Measurements from ENCODE around the gene CILP. TPM values are rescaled to one million over a fixed set of nuclear protein-coding genes. Genes with fewer than 3 reads are reported as not detected.
"Not testable (repeated sequence)": the region's sequence is repeated elsewhere in the genome, so short reads cannot be mapped to it uniquely, and the experiment has no call there.

Gene CILP
- total RNA-seq, 2 experiments from 2014 or later = not detected

GRCh38 chr15:65204236-65204930 is 6.9 kb downstream of the CILP start:
- no peak overlapping the region for H3K27ac Mint-ChIP-seq
- H3K4me1 Mint-ChIP-seq (ENCODE audit: low read depth) = no peaks in the 10 kb centered on the region
- no peaks in the 10 kb centered on the region for H3K9me3 Mint-ChIP-seq
- DNase-seq = no peak
- H3K36me3 Mint-ChIP-seq (ENCODE audit: low read depth) = no peaks in the 10 kb centered on the region
- intact Hi-C loops (cut with micrococcal nuclease) = no loop called here
- CTCF ChIA-PET = no interaction called here
- H3K4me3 Mint-ChIP-seq = no peak overlapping the region
- no peaks in the 10 kb centered on the region for H3K27me3 Mint-ChIP-seq (ENCODE audit: low read depth)

GRCh38 chr15:65201918-65202317 is 9.4 kb downstream of the CILP start:
- H3K4me1 Mint-ChIP-seq (ENCODE audit: low read depth) = no peaks in the 10 kb centered on the region
- H3K9me3 Mint-ChIP-seq = no peaks in the 10 kb centered on the region
- DNase-seq = no peak
- no peaks in the 10 kb centered on the region for H3K27me3 Mint-ChIP-seq (ENCODE audit: low read depth)
- no peak overlapping the region for H3K27ac Mint-ChIP-seq
- CTCF ChIA-PET = interaction anchor here (0.6 kb wide), 1 partner anchor 145 kb away, joined by 5 read pairs; no protein-coding TSS in a partner anchor
- no peaks in the 10 kb centered on the region for H3K36me3 Mint-ChIP-seq (ENCODE audit: low read depth)
- no peak overlapping the region for H3K4me3 Mint-ChIP-seq
- intact Hi-C loops (cut with micrococcal nuclease) = no loop called here

GRCh38 chr15:65198571-65198970 is 12.7 kb downstream of the CILP start:
- H3K27ac Mint-ChIP-seq = no peak overlapping the region
- no peaks in the 10 kb centered on the region for H3K27me3 Mint-ChIP-seq (ENCODE audit: low read depth)
- intact Hi-C loops (cut with micrococcal nuclease) = no loop called here
- H3K9me3 Mint-ChIP-seq = no peaks in the 10 kb centered on the region
- no peak for DNase-seq
- CTCF ChIA-PET = no interaction called here
- no peaks in the 10 kb centered on the region for H3K4me1 Mint-ChIP-seq (ENCODE audit: low read depth)
- H3K4me3 Mint-ChIP-seq = no peak overlapping the region
- no peaks in the 10 kb centered on the region for H3K36me3 Mint-ChIP-seq (ENCODE audit: low read depth)

- Mint-ChIP-seq H3K4me3 (no peak overlapping the region), H3K27ac (no peak overlapping the region), H3K27me3 (ENCODE audit: low read depth) (no peaks in the 10 kb centered on the region), H3K4me1 (ENCODE audit: low read depth) (no peaks in the 10 kb centered on the region), H3K9me3 (no peaks in the 10 kb centered on the region), H3K36me3 (ENCODE audit: low read depth) (no peaks in the 10 kb centered on the region)
- intact Hi-C loops (cut with micrococcal nuclease) = no loop called here
- DNase-seq = no peak
- CTCF ChIA-PET = interaction anchor here (0.6 to 0.9 kb wide), 2 partner anchors 10 to 11 kb away, joined by 3 read pairs; no protein-coding TSS in a partner anchor
Observed at GRCh38 chr15:65197337-65197645, 14.0 kb downstream of the CILP start.

GRCh38 chr15:65196637-65197336 is 14.5 kb downstream of the CILP start:
- Mint-ChIP-seq H3K4me3 (no peak overlapping the region), H3K4me1 (ENCODE audit: low read depth) (no peaks in the 10 kb centered on the region), H3K27me3 (ENCODE audit: low read depth) (no peaks in the 10 kb centered on the region), H3K9me3 (no peaks in the 10 kb centered on the region), H3K36me3 (ENCODE audit: low read depth) (no peaks in the 10 kb centered on the region), H3K27ac (no peak overlapping the region)
- intact Hi-C loops (cut with micrococcal nuclease) = no loop called here
- no peak for DNase-seq
- CTCF ChIA-PET = interaction anchor here (0.6 to 0.9 kb wide), 2 partner anchors 10 to 11 kb away, joined by 3 read pairs; no protein-coding TSS in a partner anchor

GRCh38 chr15:65195548-65195923 is 15.7 kb downstream of the CILP start:
- H3K27me3 Mint-ChIP-seq (ENCODE audit: low read depth) = no peaks in the 10 kb centered on the region
- H3K27ac Mint-ChIP-seq = no peak overlapping the region
- no peaks in the 10 kb centered on the region for H3K9me3 Mint-ChIP-seq
- H3K4me3 Mint-ChIP-seq = no peak overlapping the region
- no peak for DNase-seq
- H3K36me3 Mint-ChIP-seq (ENCODE audit: low read depth) = no peaks in the 10 kb centered on the region
- CTCF ChIA-PET = no interaction called here
- H3K4me1 Mint-ChIP-seq (ENCODE audit: low read depth) = no peaks in the 10 kb centered on the region
- intact Hi-C loops (cut with micrococcal nuclease) = no loop called here

- intact Hi-C loops (cut with micrococcal nuclease) = no loop called here
- no peak for DNase-seq
- no peaks in the 10 kb centered on the region for H3K9me3 Mint-ChIP-seq
- H3K27ac Mint-ChIP-seq = no peak overlapping the region
- peaks cover 2% of the 10 kb centered on the region for H3K4me1 Mint-ChIP-seq (ENCODE audit: low read depth)
- H3K27me3 Mint-ChIP-seq (ENCODE audit: low read depth) = no peaks in the 10 kb centered on the region
- no peak overlapping the region for H3K4me3 Mint-ChIP-seq
- H3K36me3 Mint-ChIP-seq (ENCODE audit: low read depth) = no peaks in the 10 kb centered on the region
- CTCF ChIA-PET = interaction anchor here (0.9 kb wide), 1 partner anchor 87 kb away, joined by 3 read pairs; no protein-coding TSS in a partner anchor
Observed at GRCh38 chr15:65194826-65195547, 16.3 kb downstream of the CILP start.

GRCh38 chr15:65192016-65192415 is 19.3 kb downstream of the CILP start:
- CTCF ChIA-PET = no interaction called here
- no peak overlapping the region for H3K27ac Mint-ChIP-seq
- no peak for DNase-seq

GRCh38 chr15:65189102-65189740 is 22.1 kb downstream of the CILP start:
- peak; percentile 50 for DNase-seq
- Mint-ChIP-seq H3K36me3 (ENCODE audit: low read depth) (no peaks in the 10 kb centered on the region), H3K9me3 (no peaks in the 10 kb centered on the region), H3K27me3 (ENCODE audit: low read depth) (no peaks in the 10 kb centered on the region), H3K4me3 (no peak overlapping the region), H3K27ac (no peak overlapping the region), H3K4me1 (ENCODE audit: low read depth) (peaks cover 7% of the 10 kb centered on the region)
- CTCF ChIA-PET = interaction anchor here (1.3 to 1.7 kb wide), 2 partner anchors 109 to 131 kb away, joined by 4 read pairs; no protein-coding TSS in a partner anchor
- intact Hi-C loops (cut with micrococcal nuclease) = loop anchor here (1.0 kb wide), 3 partner anchors 82 to 196 kb away; no protein-coding TSS in a partner anchor

More at GRCh38 chr15:65192016-65192415, 19.3 kb downstream of the CILP start:
- intact Hi-C loops (cut with micrococcal nuclease) = no loop called here
- Mint-ChIP-seq H3K4me1 (ENCODE audit: low read depth) (peaks cover 2% of the 10 kb centered on the region), H3K4me3 (no peak overlapping the region), H3K36me3 (ENCODE audit: low read depth) (no peaks in the 10 kb centered on the region), H3K27me3 (ENCODE audit: low read depth) (no peaks in the 10 kb centered on the region), H3K9me3 (no peaks in the 10 kb centered on the region)

GRCh38 chr15:65188472-65188871 is 22.8 kb downstream of the CILP start:
- H3K36me3 Mint-ChIP-seq (ENCODE audit: low read depth); H3K27ac Mint-ChIP-seq; H3K4me3 Mint-ChIP-seq; H3K9me3 Mint-ChIP-seq; H3K4me1 Mint-ChIP-seq (ENCODE audit: low read depth); intact Hi-C loops (cut with micrococcal nuclease); H3K27me3 Mint-ChIP-seq (ENCODE audit: low read depth); DNase-seq: not testable (repeated sequence)
- CTCF ChIA-PET = interaction anchor here (0.7 to 3.6 kb wide), 4 partner anchors 82 to 506 kb away, joined by 4 to 16 read pairs (median 4); no protein-coding TSS in a partner anchor

- CTCF ChIA-PET = interaction anchor here (0.6 to 3.6 kb wide), 5 partner anchors 23 to 388 kb away, joined by 3 to 16 read pairs (median 4); no protein-coding TSS in a partner anchor
- Mint-ChIP-seq H3K4me1 (ENCODE audit: low read depth) (peaks cover 23% of the 10 kb centered on the region), H3K9me3 (no peaks in the 10 kb centered on the region), H3K27ac (peak within 1 kb of the TSS; percentile 94), H3K36me3 (ENCODE audit: low read depth) (peaks cover 8% of the 10 kb centered on the region), H3K27me3 (ENCODE audit: low read depth) (no peaks in the 10 kb centered on the region), H3K4me3 (peak within 1 kb of the TSS; percentile 96)
- peak; percentile 88 for DNase-seq
- intact Hi-C loops (cut with micrococcal nuclease) = loop anchor here (1.0 to 2.0 kb wide), 7 partner anchors 52 to 200 kb away; partner anchors contain the start of genes MTFMT, PARP16, PDCD7 and RNU5A-1
Observed at GRCh38 chr15:65184868-65185717, 26.2 kb downstream of the CILP start, which contains the start of gene CLPX. Gene CLPX (minus strand): TSS chr15:65185342. CDS start chr15:65185153, 189 bp downstream.
